Endothelial cell of umbilical vein (primary cell): ENCODE data around the gene SDC1. TPM values are rescaled to one million over a fixed set of nuclear protein-coding genes. Genes with fewer than 3 reads are reported as not detected.

Source experiments
- BruUV-seq: library from RNA; stranded (reverse); fragments of 400-500 nt; replicated peaks from 2 replicates; lab custom pipeline; 2021; lab: Mats Ljungman, UMichigan
- CTCF ChIA-PET: fragments of 300-600, 350-600 bp; sonication (Branson Sonifier 250); formaldehyde crosslinking; loops from one replicate; lab custom pipeline; 2021; ENCODE audit warnings: antibody characterized with exemption, inconsistent platforms; lab: Charles Lee
- POLR2A ChIA-PET: fragments of 300-600, 350-600 bp; sonication (Branson Sonifier 250); formaldehyde crosslinking; loops from one replicate; lab custom pipeline; 2021; ENCODE audit warnings: antibody characterized with exemption, inconsistent platforms; lab: Charles Lee
- DNase-seq: peaks from one replicate; pipeline ENCODE4 v3.0.0-alpha.2; 2011; ENCODE audit warnings: low read depth, low spot score
- FAIRE-seq: peaks from 2 replicates; lab custom pipeline; 2011; peaks lifted over from hg19 to GRCh38; lab: Jason Lieb, UNC
- H2AFZ ChIP-seq: 2 replicates; pipeline ENCODE4 v1.6.0; 2012; ENCODE audit warnings: low read depth, low read length, control low read depth, inconsistent platforms
- H3K27ac ChIP-seq: 2 replicates; pipeline ENCODE4 v1.5.1; 2011; ENCODE audit warnings: low read depth, mild to moderate bottlenecking, control low read depth, low read length, moderate library complexity; ENCODE audit not compliant: insufficient read depth
- H3K27me3 ChIP-seq, 2 experiments: 2 replicates each; pipeline versions ENCODE4 v1.6.0 to v1.6.1; 2011; ENCODE audit warnings: low read length in 2 of 2, mixed read lengths in 1 of 2; ENCODE audit not compliant: control insufficient read depth in 2 of 2, insufficient read depth in 2 of 2
- H3K36me3 ChIP-seq, 2 experiments: 2 replicates in 1 of 2; 3 replicates in 1 of 2; pipeline ENCODE4 v1.5.1; 2011; ENCODE audit warnings: low read length in 2 of 2, mild to moderate bottlenecking in 1 of 2, moderate library complexity in 1 of 2; ENCODE audit not compliant: control insufficient read depth in 2 of 2, insufficient read depth in 2 of 2; ENCODE audit errors: extremely low read depth in 1 of 2
- H3K4me1 ChIP-seq: 3 replicates; pipeline ENCODE4 v1.5.1; 2011; ENCODE audit warnings: mild to moderate bottlenecking, low read length; ENCODE audit not compliant: control insufficient read depth, insufficient read depth; ENCODE audit errors: extremely low read depth
- H3K4me2 ChIP-seq: 2 replicates; pipeline ENCODE4 v1.6.1; 2011; ENCODE audit warnings: low read length, control low read depth, mixed read lengths; ENCODE audit not compliant: insufficient read depth
- H3K4me3 ChIP-seq, 3 experiments: fragments of 200-600 bp in 1 of 3; sonication (generic), shearing (Covaris generic) in 1 of 3; replicated peaks in 1 of 3; 2 replicates each; pipeline ENCODE4 v1.5.1; 2011 to 2016; ENCODE audit warnings: control low read depth in 3 of 3, low read length in 3 of 3, mild to moderate bottlenecking in 2 of 3, inconsistent platforms in 1 of 3, low read depth in 1 of 3, moderate library complexity in 1 of 3; ENCODE audit not compliant: insufficient read depth in 1 of 3
- H3K79me2 ChIP-seq: 2 replicates; pipeline ENCODE4 v1.6.0; 2012; ENCODE audit warnings: low read length, inconsistent platforms; ENCODE audit not compliant: control insufficient read depth, insufficient read depth
- H3K9ac ChIP-seq: replicated peaks from 2 replicates; pipeline ENCODE3; 2011; ENCODE audit warnings: low read length, control low read depth; ENCODE audit not compliant: insufficient read depth; ENCODE audit errors: extremely low read depth
- H3K9me1 ChIP-seq: replicated peaks from 3 replicates; pipeline ENCODE4 v1.6.0; 2011; ENCODE audit warnings: mild to moderate bottlenecking, low read length; ENCODE audit not compliant: control insufficient read depth, insufficient read depth; ENCODE audit errors: extremely low read depth
- H3K9me3 ChIP-seq: replicated peaks from 2 replicates; pipeline ENCODE4 v1.5.1; 2012; ENCODE audit warnings: low read length, inconsistent platforms; ENCODE audit not compliant: control insufficient read depth, insufficient read depth
- H4K20me1 ChIP-seq: replicated peaks from 2 replicates; pipeline ENCODE3; 2011; ENCODE audit warnings: mild to moderate bottlenecking, low read length; ENCODE audit not compliant: control insufficient read depth, insufficient read depth; ENCODE audit errors: extremely low read depth
- FOS ChIP-seq: IDR thresholded peaks from 2 replicates; pipeline ENCODE4 v1.6.1; 2011; ENCODE audit warnings: mild to moderate bottlenecking, low read length, moderate library complexity, borderline replicate concordance; ENCODE audit not compliant: insufficient read depth
- GATA2 ChIP-seq: IDR thresholded peaks from 2 replicates; pipeline ENCODE4 v1.7.0; 2011; ENCODE audit warnings: low read depth, mild to moderate bottlenecking, moderate library complexity, mixed read lengths, low read length; ENCODE audit not compliant: insufficient read length, insufficient read depth
- JUN ChIP-seq: IDR thresholded peaks from 2 replicates; pipeline ENCODE4 v1.6.1; 2011; ENCODE audit warnings: borderline replicate concordance, low read depth; ENCODE audit not compliant: insufficient read length, insufficient read depth
- POLR2A ChIP-seq: IDR thresholded peaks from 2 replicates; pipeline ENCODE4 v1.6.1; 2012; ENCODE audit warnings: low read depth, mild to moderate bottlenecking, control low read depth, low read length
- POLR2AphosphoS5 ChIP-seq: IDR thresholded peaks from 2 replicates; pipeline ENCODE4 v1.6.1; 2012; ENCODE audit warnings: low read depth, mild to moderate bottlenecking, control low read depth, low read length, moderate library complexity; ENCODE audit not compliant: insufficient read depth
- dilution Hi-C: fragments of 300-500 bp; cut with MboI; formaldehyde crosslinking; loops from one replicate; pipeline ENCODE4 v1.15.0; 2019; ENCODE audit warnings: low sequenced_read_pairs; ENCODE audit not compliant: extremely low pct_ligation_motif_present
- intact Hi-C: fragments of 100-400 bp; cut with micrococcal nuclease; formaldehyde crosslinking; loops from one replicate; pipeline ENCODE4 v1.10.0; 2022
- polyA plus RNA-seq, 4 experiments: library from polyadenylated mRNA; depleted of rRNA in 3 of 4; stranded (reverse) in 3 of 4; unstranded in 1 of 4; fragments of >200 nt; gene quantifications; 2 replicates each; pipeline versions ENCODE4 v1.2.1 to v1.2.3, GENCODE V29; 2011 to 2012; ENCODE audit warnings: missing spikeins in 1 of 4
- total RNA-seq: library from RNA; stranded (reverse); gene quantifications from 2 replicates; pipeline ENCODE4 v1.2.3, GENCODE V29; 2021
- TF ChIP-seq, protein P1 (sequence below): IDR thresholded peaks from 2 replicates; pipeline ENCODE4 v1.6.1; 2011; ENCODE audit not compliant: insufficient read depth, insufficient read length

SDC1 gene
- total and polyA plus RNA-seq, 2 donors (not counting 3 experiments of a cell fraction or from before 2014, with no cell fraction given): 3.2 to 4.0 TPM

DNA sequence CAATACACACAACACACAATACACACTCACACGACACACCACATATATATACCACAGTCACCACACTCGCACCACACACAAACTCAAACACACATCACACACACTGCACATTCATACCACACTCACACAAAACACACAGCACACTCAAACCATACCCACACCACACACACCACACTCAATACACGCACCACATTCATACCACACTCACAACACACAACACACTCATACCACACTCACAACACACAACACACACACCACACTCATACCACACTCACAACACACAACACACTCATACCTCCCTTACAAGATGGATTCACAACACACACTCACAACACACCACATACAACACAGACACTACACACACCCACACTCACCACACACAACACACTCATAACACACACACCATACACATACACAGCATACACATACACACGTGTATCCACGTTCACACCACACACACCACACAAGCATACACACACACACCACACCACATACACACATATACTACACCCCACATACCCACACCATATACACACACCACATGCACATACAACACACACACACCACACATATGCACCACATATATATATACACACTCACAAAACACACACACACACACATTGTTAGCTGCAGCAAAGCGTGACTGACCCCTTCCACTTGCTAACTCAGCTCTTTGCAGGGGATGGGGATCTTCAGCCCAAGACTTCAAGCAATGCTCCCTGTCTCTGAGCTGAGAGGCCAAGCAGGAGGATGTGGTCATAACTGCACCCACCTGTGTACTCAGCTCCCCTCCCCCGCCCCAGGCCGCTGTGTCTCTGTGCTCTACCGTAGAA lies 59.0 kb downstream of the SDC1 start:
- peaks cover 3% of the 10 kb centered on the region for H3K4me1 ChIP-seq
- H2AFZ ChIP-seq: no peak overlapping the region
- H3K9me3 ChIP-seq: no peaks in the 10 kb centered on the region
- TF ChIP-seq FOS: no peak
- no peak for TF ChIP-seq GATA2
- TF ChIP-seq, protein P1, sequence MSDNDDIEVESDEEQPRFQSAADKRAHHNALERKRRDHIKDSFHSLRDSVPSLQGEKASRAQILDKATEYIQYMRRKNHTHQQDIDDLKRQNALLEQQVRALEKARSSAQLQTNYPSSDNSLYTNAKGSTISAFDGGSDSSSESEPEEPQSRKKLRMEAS: no peak
- TF ChIP-seq JUN: no peak
- TF ChIP-seq POLR2AphosphoS5: no peak
- TF ChIP-seq POLR2A: no peak
- BruUV-seq: no TSS peak
- dilution Hi-C loops: no loop called here
- DNase-seq: no peak
- no peak for FAIRE-seq
- ChIA-PET POLR2A (no interaction called here), CTCF (interaction anchor here (1.2 to 1.3 kb wide), 2 partner anchors 27 to 30 kb away, joined by 3 to 4 read pairs; no protein-coding TSS in a partner anchor)
- H3K27me3 ChIP-seq: no peaks in the 10 kb centered on the region
- no peak overlapping the region for H3K4me2 ChIP-seq
- no peaks in the 10 kb centered on the region for H3K36me3 ChIP-seq
- H4K20me1 ChIP-seq: no peaks in the 10 kb centered on the region
- no peak overlapping the region for H3K27ac ChIP-seq
- intact Hi-C loops: loop anchor here (2.0 kb wide), 1 partner anchor 25 kb away; no protein-coding TSS in a partner anchor
- no peaks in the 10 kb centered on the region for H3K9me1 ChIP-seq
- H3K79me2 ChIP-seq: no peaks in the 10 kb centered on the region
- H3K4me3 ChIP-seq: no peak overlapping the region
- H3K9ac ChIP-seq: no peak overlapping the region
